ENCODE measurements around the gene ZNF354C.

DNA sequence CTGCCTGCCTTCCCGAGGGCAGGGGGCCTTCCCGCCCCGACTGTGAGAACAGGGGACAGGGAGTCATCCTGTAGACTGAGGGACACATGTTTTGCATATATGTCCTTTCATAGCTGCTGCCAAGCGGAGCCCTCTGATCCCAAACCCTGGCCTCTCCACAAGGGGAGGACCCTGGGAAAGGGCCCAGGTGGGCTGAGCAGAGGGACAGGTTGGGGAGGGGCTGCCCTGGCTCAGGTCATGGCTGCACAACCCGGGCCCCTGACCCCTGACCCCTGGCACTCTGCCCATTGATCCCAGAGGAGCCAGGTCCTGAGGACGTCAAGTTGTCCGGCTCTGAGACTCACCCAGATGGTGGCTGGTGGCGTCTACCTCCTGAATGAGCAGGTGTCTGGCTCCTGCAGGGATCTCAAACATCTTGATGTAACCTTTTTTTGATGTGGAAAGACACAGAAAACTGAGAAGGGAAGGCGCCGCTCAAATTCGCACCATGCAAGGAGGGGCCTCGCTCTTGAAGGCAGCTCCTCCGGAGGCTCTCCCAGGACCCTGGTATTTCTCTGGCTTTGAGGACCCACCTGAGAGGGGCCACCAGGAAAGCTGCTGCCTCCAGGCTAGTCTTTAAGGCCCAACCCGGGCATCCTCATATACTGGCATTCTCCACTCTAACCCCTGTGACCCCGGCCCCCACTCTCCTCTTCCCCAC, 71.9 kb downstream of the ZNF354C start:
- TF ChIP-seq ZSCAN29 (IDR thresholded peaks at IDR 0.05) (no peak), POLR2A (IDR thresholded peaks at IDR 0.05; ENCODE audit: low read depth, low read length) (no peak), NFIC (IDR thresholded peaks at IDR 0.05; ENCODE audit: low read depth, low read length) (no peak), HDGF (IDR thresholded peaks at IDR 0.05) (no peak), RFX5 (IDR thresholded peaks at IDR 0.05; ENCODE audit: low read depth, low read length) (no peak), POLR2AphosphoS2 (IDR thresholded peaks at IDR 0.05; ENCODE audit: low read depth, low read length) (no peak)
- TF ChIP-seq, protein P1, sequence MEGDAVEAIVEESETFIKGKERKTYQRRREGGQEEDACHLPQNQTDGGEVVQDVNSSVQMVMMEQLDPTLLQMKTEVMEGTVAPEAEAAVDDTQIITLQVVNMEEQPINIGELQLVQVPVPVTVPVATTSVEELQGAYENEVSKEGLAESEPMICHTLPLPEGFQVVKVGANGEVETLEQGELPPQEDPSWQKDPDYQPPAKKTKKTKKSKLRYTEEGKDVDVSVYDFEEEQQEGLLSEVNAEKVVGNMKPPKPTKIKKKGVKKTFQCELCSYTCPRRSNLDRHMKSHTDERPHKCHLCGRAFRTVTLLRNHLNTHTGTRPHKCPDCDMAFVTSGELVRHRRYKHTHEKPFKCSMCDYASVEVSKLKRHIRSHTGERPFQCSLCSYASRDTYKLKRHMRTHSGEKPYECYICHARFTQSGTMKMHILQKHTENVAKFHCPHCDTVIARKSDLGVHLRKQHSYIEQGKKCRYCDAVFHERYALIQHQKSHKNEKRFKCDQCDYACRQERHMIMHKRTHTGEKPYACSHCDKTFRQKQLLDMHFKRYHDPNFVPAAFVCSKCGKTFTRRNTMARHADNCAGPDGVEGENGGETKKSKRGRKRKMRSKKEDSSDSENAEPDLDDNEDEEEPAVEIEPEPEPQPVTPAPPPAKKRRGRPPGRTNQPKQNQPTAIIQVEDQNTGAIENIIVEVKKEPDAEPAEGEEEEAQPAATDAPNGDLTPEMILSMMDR (IDR thresholded peaks at IDR 0.05 in 2 of 3, conservative IDR thresholded peaks at IDR 0.05 in 1 of 3; ENCODE audit: control insufficient read depth in 2 of 3, extremely low read depth in 1 of 3, insufficient read depth in 1 of 3, low read depth in 3 of 3, low read length in 3 of 3), result no peak
